ENCODE measurements around the gene NAALAD2. TPM values are rescaled to one million over a fixed set of nuclear protein-coding genes. Genes with fewer than 3 reads are reported as not detected.
"Not testable (repeated sequence)": the region's sequence is repeated elsewhere in the genome, so short reads cannot be mapped to it uniquely, and the experiment has no call there.

The NAALAD2 gene
- total RNA-seq, 1 donor: 3.7 TPM

DNA sequence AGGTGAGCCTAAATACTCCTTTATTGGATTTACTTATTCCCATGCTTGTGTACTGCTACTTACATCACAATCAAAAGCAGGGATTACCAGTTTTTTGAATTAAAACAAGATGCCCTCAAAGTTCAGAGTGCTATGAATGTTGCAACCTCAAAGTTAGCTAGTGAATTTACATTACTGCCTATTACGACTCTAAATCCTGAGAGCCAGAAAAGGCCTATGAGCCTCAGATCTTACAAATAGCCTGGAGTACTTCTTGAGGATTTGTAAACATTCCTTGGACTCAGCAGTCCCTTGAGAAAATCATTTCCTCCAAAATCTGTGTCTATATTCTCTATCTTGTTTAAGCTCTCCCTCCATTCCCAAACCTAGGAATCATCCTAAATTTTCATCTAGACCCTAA is 62.9 kb downstream of the NAALAD2 start:
- TF ChIP-seq CTCF (IDR thresholded peaks at IDR 0.05; ENCODE audit: insufficient read depth, low read length): no peak
- no peak for DNase-seq (ENCODE audit: low read depth)

DNA sequence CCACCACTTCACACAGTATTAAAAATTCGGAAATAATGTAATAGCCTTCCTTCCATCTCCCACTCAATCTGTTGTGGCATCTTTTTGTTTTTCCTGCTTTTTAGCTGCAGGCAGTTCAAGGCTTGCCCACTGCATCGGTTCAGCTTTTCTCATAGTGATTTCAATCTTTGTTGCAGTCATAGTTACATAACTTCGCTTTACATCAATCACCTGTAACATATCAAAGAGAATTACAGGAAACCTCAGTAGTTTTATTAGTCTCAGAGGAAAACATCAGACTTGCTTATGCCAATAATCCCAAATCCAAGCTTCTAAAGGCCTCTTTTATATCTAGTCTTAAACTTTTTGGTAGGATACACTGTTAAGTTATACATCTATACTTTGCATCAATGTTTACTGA is 67.9 kb downstream of the NAALAD2 start:
- no peak for TF ChIP-seq CTCF (IDR thresholded peaks at IDR 0.05; ENCODE audit: insufficient read depth, low read length)
- no peak for DNase-seq (ENCODE audit: low read depth)
- H3K4me3 ChIP-seq (ENCODE audit: low read depth, low read length): no peak overlapping the region

More for the DNA sequence above, 62.9 kb downstream of the NAALAD2 start:
- H3K4me3 ChIP-seq (ENCODE audit: low read depth, low read length): no peak overlapping the region

DNA sequence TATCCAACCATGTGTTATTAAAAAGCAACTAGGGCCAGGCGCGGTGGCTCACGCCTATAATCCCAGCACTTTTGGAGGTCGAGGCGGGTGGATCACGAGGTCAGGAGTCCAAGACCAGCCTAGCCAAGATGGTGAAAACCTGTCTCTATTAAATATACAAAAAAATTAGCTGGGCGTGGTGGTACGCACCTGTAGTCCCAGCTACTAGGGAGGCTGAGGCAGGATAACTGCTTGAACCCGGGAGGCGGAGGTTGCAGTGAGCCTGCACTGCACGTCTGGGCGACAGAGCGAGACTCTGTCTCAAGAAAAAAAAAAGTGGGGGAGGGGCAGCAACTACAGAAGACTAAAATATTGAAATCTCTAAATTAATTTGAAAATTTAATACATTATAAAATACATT is 69.9 kb downstream of the NAALAD2 start:
- no peak for TF ChIP-seq CTCF (IDR thresholded peaks at IDR 0.05; ENCODE audit: insufficient read depth, low read length)

GRCh38 chr11:90204832-90205646 is 70.6 kb downstream of the NAALAD2 start:
- TF ChIP-seq CTCF (IDR thresholded peaks at IDR 0.05; ENCODE audit: insufficient read depth, low read length): peak; percentile 92
- DNase-seq (ENCODE audit: low read depth): peak; percentile 75
- no peak overlapping the region for H3K4me3 ChIP-seq (ENCODE audit: low read depth, low read length)

More for the DNA sequence above, 69.9 kb downstream of the NAALAD2 start:
- H3K4me3 ChIP-seq (ENCODE audit: low read depth, low read length): no peak overlapping the region
- DNase-seq (ENCODE audit: low read depth): no peak

DNA sequence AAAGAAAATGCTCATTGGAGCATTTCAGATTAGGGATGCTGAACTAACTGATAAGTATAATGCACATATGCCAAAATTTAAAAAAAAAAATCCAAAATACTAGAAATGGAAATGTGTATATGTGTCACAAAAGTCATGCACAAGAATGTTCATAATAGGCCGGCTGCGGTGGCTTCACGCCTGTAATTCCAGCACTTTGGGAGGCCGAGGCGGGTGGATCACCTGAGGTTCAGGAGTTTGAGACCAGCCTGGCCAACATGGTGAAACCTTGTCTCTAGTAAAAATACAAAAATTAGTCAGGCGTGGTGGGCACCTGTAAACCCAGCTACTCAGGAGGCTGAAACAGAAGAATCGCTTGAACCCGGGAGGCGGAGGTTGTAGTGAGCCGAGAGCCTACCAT is 73.5 kb downstream of the NAALAD2 start:
- DNase-seq (ENCODE audit: low read depth); H3K4me3 ChIP-seq (ENCODE audit: low read depth, low read length): not testable (repeated sequence)

DNA sequence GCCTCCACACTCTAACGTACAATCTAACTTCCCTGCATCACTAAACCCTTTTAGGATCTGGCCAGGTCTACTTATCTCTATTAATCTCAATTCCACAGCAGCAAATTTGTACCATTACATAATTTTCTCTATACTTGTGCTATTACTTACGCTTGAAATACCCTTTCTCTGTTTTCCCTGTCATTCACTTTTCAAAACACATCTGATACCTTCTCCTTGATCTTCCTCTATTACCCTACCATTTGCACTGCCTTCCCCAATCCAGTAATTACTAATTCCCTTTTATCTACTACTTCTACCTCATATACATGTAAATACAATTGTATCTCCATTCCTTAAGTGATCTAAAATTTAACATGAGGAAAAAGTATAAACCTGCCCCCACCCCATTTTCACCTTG is 74.4 kb downstream of the NAALAD2 start:
- no peak overlapping the region for H3K4me3 ChIP-seq (ENCODE audit: low read depth, low read length)
- DNase-seq (ENCODE audit: low read depth): no peak
- no peak for TF ChIP-seq CTCF (IDR thresholded peaks at IDR 0.05; ENCODE audit: insufficient read depth, low read length)

DNA sequence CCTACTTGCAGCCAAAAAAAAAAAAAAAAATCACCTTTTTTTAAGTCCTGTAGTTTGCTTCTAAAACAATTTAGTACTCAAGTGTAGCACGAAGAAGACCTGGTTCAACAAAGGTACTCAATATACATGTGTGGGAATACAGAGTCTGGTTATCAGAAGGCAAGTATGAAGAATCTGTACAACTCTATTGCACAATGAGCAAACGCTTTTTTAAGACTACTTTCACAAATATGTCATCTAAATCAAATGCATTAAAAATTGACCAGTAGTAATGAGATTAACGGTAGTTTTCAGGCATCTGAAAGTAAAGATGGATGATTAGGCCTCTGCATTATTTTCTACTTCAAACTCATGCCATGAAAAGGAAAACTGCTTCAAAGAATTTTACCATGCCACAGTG is 78.9 kb downstream of the NAALAD2 start:
- no peak overlapping the region for H3K4me3 ChIP-seq (ENCODE audit: low read depth, low read length)
- TF ChIP-seq CTCF (IDR thresholded peaks at IDR 0.05; ENCODE audit: insufficient read depth, low read length): no peak
- DNase-seq (ENCODE audit: low read depth): no peak
